ENCODE data around the gene ENTREP1. TPM values are rescaled to one million over a fixed set of nuclear protein-coding genes. Genes with fewer than 3 reads are reported as not detected.

Gene ENTREP1
- total RNA-seq, 1 experiment from 2014 or later = not detected

GRCh38 chr9:69279084-69279731 lies 45.8 kb upstream of the ENTREP1 start:
- BruUV-seq (replicated peaks) = no TSS peak
- H3K27ac Mint-ChIP-seq (ENCODE audit: unreplicated experiment) = no peak overlapping the region
- no peaks in the 10 kb centered on the region for H3K27me3 ChIP-seq (replicated peaks; ENCODE audit: control insufficient read depth, insufficient read depth, low read length)
- no peak overlapping the region for H3K4me3 Mint-ChIP-seq (ENCODE audit: unreplicated experiment)
- no peaks in the 10 kb centered on the region for H3K4me1 Mint-ChIP-seq (ENCODE audit: low read depth, unreplicated experiment)
- DNase-seq = no peak
- no peaks in the 10 kb centered on the region for H3K4me1 ChIP-seq
- H3K9me3 Mint-ChIP-seq (ENCODE audit: unreplicated experiment) = no peaks in the 10 kb centered on the region
- no peaks in the 10 kb centered on the region for H3K36me3 ChIP-seq (ENCODE audit: control insufficient read depth, insufficient read depth, low read length)
- no peak overlapping the region for H3K4me3 ChIP-seq (ENCODE audit: low read depth, low read length)
- POLR2A ChIA-PET = no interaction called here
- CTCF ChIA-PET = no interaction called here
- H3K9me3 ChIP-seq = no peaks in the 10 kb centered on the region
- TF ChIP-seq, protein P1, sequence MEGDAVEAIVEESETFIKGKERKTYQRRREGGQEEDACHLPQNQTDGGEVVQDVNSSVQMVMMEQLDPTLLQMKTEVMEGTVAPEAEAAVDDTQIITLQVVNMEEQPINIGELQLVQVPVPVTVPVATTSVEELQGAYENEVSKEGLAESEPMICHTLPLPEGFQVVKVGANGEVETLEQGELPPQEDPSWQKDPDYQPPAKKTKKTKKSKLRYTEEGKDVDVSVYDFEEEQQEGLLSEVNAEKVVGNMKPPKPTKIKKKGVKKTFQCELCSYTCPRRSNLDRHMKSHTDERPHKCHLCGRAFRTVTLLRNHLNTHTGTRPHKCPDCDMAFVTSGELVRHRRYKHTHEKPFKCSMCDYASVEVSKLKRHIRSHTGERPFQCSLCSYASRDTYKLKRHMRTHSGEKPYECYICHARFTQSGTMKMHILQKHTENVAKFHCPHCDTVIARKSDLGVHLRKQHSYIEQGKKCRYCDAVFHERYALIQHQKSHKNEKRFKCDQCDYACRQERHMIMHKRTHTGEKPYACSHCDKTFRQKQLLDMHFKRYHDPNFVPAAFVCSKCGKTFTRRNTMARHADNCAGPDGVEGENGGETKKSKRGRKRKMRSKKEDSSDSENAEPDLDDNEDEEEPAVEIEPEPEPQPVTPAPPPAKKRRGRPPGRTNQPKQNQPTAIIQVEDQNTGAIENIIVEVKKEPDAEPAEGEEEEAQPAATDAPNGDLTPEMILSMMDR (IDR thresholded peaks at IDR 0.05; ENCODE audit: insufficient read depth in 1 of 2, low read depth in 1 of 2, low read length in 1 of 2, severe bottlenecking in 1 of 2, unreplicated experiment in 1 of 2) = no peak
- no peaks in the 10 kb centered on the region for H3K36me3 Mint-ChIP-seq (ENCODE audit: insufficient read depth, unreplicated experiment)
- intact Hi-C loops (cut with micrococcal nuclease; ENCODE audit: unreplicated experiment) = no loop called here
- no peaks in the 10 kb centered on the region for H3K27me3 Mint-ChIP-seq (ENCODE audit: insufficient read depth, unreplicated experiment)

GRCh38 chr9:69279733-69280132 lies 45.3 kb upstream of the ENTREP1 start:
- ChIA-PET CTCF (no interaction called here), POLR2A (no interaction called here)
- no peak overlapping the region for H3K4me3 Mint-ChIP-seq (ENCODE audit: unreplicated experiment)
- no peaks in the 10 kb centered on the region for H3K27me3 ChIP-seq (replicated peaks; ENCODE audit: control insufficient read depth, insufficient read depth, low read length)
- no peak for DNase-seq
- intact Hi-C loops (cut with micrococcal nuclease; ENCODE audit: unreplicated experiment) = no loop called here
- H3K9me3 Mint-ChIP-seq (ENCODE audit: unreplicated experiment) = no peaks in the 10 kb centered on the region
- no peaks in the 10 kb centered on the region for H3K36me3 Mint-ChIP-seq (ENCODE audit: insufficient read depth, unreplicated experiment)
- no peak overlapping the region for H3K4me3 ChIP-seq (ENCODE audit: low read depth, low read length)
- no peaks in the 10 kb centered on the region for H3K27me3 Mint-ChIP-seq (ENCODE audit: insufficient read depth, unreplicated experiment)
- H3K27ac Mint-ChIP-seq (ENCODE audit: unreplicated experiment) = no peak overlapping the region
- no TSS peak for BruUV-seq (replicated peaks)
- no peaks in the 10 kb centered on the region for H3K9me3 ChIP-seq
- H3K4me1 ChIP-seq = no peaks in the 10 kb centered on the region
- H3K36me3 ChIP-seq (ENCODE audit: control insufficient read depth, insufficient read depth, low read length) = no peaks in the 10 kb centered on the region
- TF ChIP-seq, protein P1 (IDR thresholded peaks at IDR 0.05; ENCODE audit: insufficient read depth in 1 of 2, low read depth in 1 of 2, low read length in 1 of 2, severe bottlenecking in 1 of 2, unreplicated experiment in 1 of 2) = no peak
- no peaks in the 10 kb centered on the region for H3K4me1 Mint-ChIP-seq (ENCODE audit: low read depth, unreplicated experiment)

- DNase-seq = no peak
- ChIA-PET POLR2A (no interaction called here), CTCF (no interaction called here)
- H3K27ac Mint-ChIP-seq (ENCODE audit: unreplicated experiment) = no peak overlapping the region
- intact Hi-C loops (cut with micrococcal nuclease; ENCODE audit: unreplicated experiment) = no loop called here
- BruUV-seq (replicated peaks) = no TSS peak
- no peaks in the 10 kb centered on the region for H3K27me3 Mint-ChIP-seq (ENCODE audit: insufficient read depth, unreplicated experiment)
- H3K4me3 Mint-ChIP-seq (ENCODE audit: unreplicated experiment) = no peak overlapping the region
- Histone ChIP-seq H3K4me1 (no peaks in the 10 kb centered on the region), H3K9me3 (no peaks in the 10 kb centered on the region), H3K36me3 (ENCODE audit: control insufficient read depth, insufficient read depth, low read length) (no peaks in the 10 kb centered on the region), H3K4me3 (ENCODE audit: low read depth, low read length) (no peak overlapping the region), H3K27me3 (replicated peaks; ENCODE audit: control insufficient read depth, insufficient read depth, low read length) (no peaks in the 10 kb centered on the region)
- TF ChIP-seq, protein P1 (IDR thresholded peaks at IDR 0.05; ENCODE audit: insufficient read depth in 1 of 2, low read depth in 1 of 2, low read length in 1 of 2, severe bottlenecking in 1 of 2, unreplicated experiment in 1 of 2) = no peak
- H3K4me1 Mint-ChIP-seq (ENCODE audit: low read depth, unreplicated experiment) = no peaks in the 10 kb centered on the region
- H3K9me3 Mint-ChIP-seq (ENCODE audit: unreplicated experiment) = no peaks in the 10 kb centered on the region
- no peaks in the 10 kb centered on the region for H3K36me3 Mint-ChIP-seq (ENCODE audit: insufficient read depth, unreplicated experiment)
Observed at GRCh38 chr9:69283003-69283402, 42.0 kb upstream of the ENTREP1 start.

Measured in Caco-2 (cell line).